ENCODE measurements around the gene LRIG2. TPM values are rescaled to one million over a fixed set of nuclear protein-coding genes. Genes with fewer than 3 reads are reported as not detected.
"Not testable (repeated sequence)": the region's sequence is repeated elsewhere in the genome, so short reads cannot be mapped to it uniquely, and the experiment has no call there.

Gene LRIG2
- total RNA-seq, 4 donors from 2014 or later = 9.4 to 43.7 (median 27.2) TPM

- DNase-seq = no peak
- H3K4me1 ChIP-seq = peaks cover 0 to 7% (median 3%) of the 10 kb centered on the region in 4 donors
- H3K9me3 ChIP-seq = peaks cover 11 to 17% of the 10 kb centered on the region in 2 donors
- no peaks in the 10 kb centered on the region for H3K36me3 ChIP-seq
- no peak overlapping the region for H3K27ac ChIP-seq
- WGBS, 2 donors (ENCODE audit: low coverage in 1 of 2) = 89 to 100% methylated on average over 1 of the region's 1 CpG
- no peak overlapping the region for H3K4me3 ChIP-seq
- in situ Hi-C loops (cut with MboI; ENCODE audit: low pct_ligation_motif_present in 1 of 4, low pct_unique_long_range_greater_than_20kb in 1 of 4, low sequenced_read_pairs in 3 of 4) (no loop called here), intact Hi-C loops (cut with DNase I; ENCODE audit: low total_unique reads) (no loop called here)
- TF ChIP-seq POLR2A (IDR thresholded peaks at IDR 0.05) (no peak), POLR2AphosphoS5 (IDR thresholded peaks at IDR 0.05) (no peak), EP300 (IDR thresholded peaks at IDR 0.05; ENCODE audit: low read depth) (no peak)
- TF ChIP-seq, protein P1, sequence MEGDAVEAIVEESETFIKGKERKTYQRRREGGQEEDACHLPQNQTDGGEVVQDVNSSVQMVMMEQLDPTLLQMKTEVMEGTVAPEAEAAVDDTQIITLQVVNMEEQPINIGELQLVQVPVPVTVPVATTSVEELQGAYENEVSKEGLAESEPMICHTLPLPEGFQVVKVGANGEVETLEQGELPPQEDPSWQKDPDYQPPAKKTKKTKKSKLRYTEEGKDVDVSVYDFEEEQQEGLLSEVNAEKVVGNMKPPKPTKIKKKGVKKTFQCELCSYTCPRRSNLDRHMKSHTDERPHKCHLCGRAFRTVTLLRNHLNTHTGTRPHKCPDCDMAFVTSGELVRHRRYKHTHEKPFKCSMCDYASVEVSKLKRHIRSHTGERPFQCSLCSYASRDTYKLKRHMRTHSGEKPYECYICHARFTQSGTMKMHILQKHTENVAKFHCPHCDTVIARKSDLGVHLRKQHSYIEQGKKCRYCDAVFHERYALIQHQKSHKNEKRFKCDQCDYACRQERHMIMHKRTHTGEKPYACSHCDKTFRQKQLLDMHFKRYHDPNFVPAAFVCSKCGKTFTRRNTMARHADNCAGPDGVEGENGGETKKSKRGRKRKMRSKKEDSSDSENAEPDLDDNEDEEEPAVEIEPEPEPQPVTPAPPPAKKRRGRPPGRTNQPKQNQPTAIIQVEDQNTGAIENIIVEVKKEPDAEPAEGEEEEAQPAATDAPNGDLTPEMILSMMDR (IDR thresholded peaks at IDR 0.05) = no peak
- no peaks in the 10 kb centered on the region for H3K27me3 ChIP-seq
Measured at GRCh38 chr1:113156368-113156767, 83.4 kb downstream of the LRIG2 start.

GRCh38 chr1:113158743-113159142 is 85.7 kb downstream of the LRIG2 start:
- 79 to 88% methylated on average over 5 to 6 of the region's 6 CpGs for WGBS, 2 donors (ENCODE audit: low coverage in 1 of 2)
- DNase-seq; H3K36me3 ChIP-seq; intact Hi-C loops (cut with DNase I; ENCODE audit: low total_unique reads); H3K4me1 ChIP-seq; H3K27ac ChIP-seq; H3K4me3 ChIP-seq; in situ Hi-C loops (cut with MboI; ENCODE audit: low pct_ligation_motif_present in 1 of 4, low pct_unique_long_range_greater_than_20kb in 1 of 4, low sequenced_read_pairs in 3 of 4); H3K27me3 ChIP-seq: not testable (repeated sequence)
- peaks cover 11 to 17% of the 10 kb centered on the region in 2 donors for H3K9me3 ChIP-seq

DNA sequence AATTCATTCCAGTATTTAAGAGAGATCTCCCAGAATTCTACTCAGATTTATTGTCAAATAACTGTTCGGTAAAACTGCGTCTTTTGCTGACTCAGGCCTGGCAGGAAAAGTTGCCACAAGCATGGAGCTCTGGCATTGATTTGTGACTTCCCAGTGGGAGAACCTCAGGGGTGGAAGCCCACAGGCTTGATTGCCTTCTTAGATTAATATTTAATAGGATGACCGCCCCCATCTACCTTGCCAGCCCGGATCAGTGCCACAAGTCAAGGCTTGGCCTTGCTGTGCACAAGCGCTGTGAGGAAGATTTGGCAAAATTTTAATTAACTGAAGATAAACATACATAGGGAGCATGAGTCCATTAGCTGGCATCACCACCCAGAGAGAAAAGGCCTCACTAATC is 93.5 kb downstream of the LRIG2 start:
- DNase-seq = no peak
- in situ Hi-C loops (cut with MboI; ENCODE audit: low pct_ligation_motif_present in 1 of 4, low pct_unique_long_range_greater_than_20kb in 1 of 4, low sequenced_read_pairs in 3 of 4) (no loop called here), intact Hi-C loops (cut with DNase I; ENCODE audit: low total_unique reads) (no loop called here)
- Histone ChIP-seq H3K27me3 (no peaks in the 10 kb centered on the region), H3K27ac (no peak overlapping the region), H3K4me3 (no peak overlapping the region), H3K36me3 (no peaks in the 10 kb centered on the region), H3K4me1 (no peaks in the 10 kb centered on the region), H3K9me3 (no peaks in the 10 kb centered on the region)
- WGBS, 2 donors (ENCODE audit: low coverage in 1 of 2) = 92% methylated on average over 5 of the region's 5 CpGs; no CpG with 5 or more reads in 1 of the 2 donors
- TF ChIP-seq, protein P1 (IDR thresholded peaks at IDR 0.05) = no peak
- no peak for TF ChIP-seq POLR2AphosphoS5 (IDR thresholded peaks at IDR 0.05)
- TF ChIP-seq EP300 (IDR thresholded peaks at IDR 0.05; ENCODE audit: low read depth) = no peak
- TF ChIP-seq POLR2A (IDR thresholded peaks at IDR 0.05) = no peak

DNA sequence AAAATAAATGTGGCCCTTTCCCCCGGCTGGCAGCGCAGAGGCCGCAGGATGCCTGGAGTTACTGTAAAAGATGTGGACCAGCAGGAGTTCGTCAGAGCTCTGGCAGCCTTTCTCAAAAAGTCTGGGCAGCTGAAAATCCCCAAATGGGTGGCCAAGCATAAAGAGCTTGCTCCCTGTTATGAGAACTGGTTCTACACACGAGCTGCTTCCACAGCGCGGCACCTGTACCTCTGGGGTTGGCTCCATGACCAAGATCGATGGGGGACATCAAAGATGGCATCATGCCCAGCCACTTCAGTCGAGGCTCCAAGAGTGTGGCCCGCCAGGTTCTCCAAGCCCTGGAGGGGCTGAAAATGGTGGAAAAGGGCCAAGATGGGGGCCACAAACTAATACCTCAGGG is 95.9 kb downstream of the LRIG2 start:
- Histone ChIP-seq H3K27ac (no peak overlapping the region), H3K27me3 (no peaks in the 10 kb centered on the region), H3K4me1 (no peaks in the 10 kb centered on the region), H3K36me3 (no peaks in the 10 kb centered on the region), H3K4me3 (no peak overlapping the region), H3K9me3 (peaks cover 0 to 7% of the 10 kb centered on the region in 2 donors)
- 67 to 78% methylated on average over 3 to 10 of the region's 10 CpGs for WGBS, 2 donors (ENCODE audit: low coverage in 1 of 2)
- intact Hi-C loops (cut with DNase I; ENCODE audit: low total_unique reads) = loop anchor here (1.0 kb wide), 1 partner anchor 19 kb away; no protein-coding TSS in a partner anchor
- TF ChIP-seq POLR2AphosphoS5 (IDR thresholded peaks at IDR 0.05) = no peak
- TF ChIP-seq, protein P1 (IDR thresholded peaks at IDR 0.05) = no peak
- TF ChIP-seq EP300 (IDR thresholded peaks at IDR 0.05; ENCODE audit: low read depth) = no peak
- no peak for TF ChIP-seq POLR2A (IDR thresholded peaks at IDR 0.05)
- in situ Hi-C loops (cut with MboI; ENCODE audit: low pct_ligation_motif_present in 1 of 4, low pct_unique_long_range_greater_than_20kb in 1 of 4, low sequenced_read_pairs in 3 of 4) = no loop called here
- DNase-seq = no peak

DNA sequence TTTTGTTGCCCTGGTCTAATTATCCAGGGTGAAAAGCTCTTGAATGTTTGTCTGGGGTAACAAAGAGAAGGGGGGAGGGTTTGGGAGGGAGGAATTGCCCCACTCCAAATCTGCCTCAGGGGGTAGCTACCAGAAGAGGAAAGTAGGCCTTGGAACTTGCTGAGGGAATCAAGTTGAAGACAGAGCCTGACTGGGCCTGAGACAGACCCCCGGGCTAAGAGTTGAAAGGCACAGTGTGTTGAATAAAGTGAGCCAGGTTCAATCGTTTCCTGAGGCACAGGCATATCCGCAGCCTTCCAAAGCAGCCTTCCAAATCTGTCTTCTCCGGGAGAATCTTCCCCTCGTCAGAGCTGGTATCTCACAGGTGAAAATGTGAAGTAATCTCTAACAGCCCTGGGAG is 96.6 kb downstream of the LRIG2 start:
- H3K27ac ChIP-seq = no peak overlapping the region
- WGBS, 2 donors (ENCODE audit: low coverage in 1 of 2) = 81 to 82% methylated on average over 3 to 5 of the region's 5 CpGs
- intact Hi-C loops (cut with DNase I; ENCODE audit: low total_unique reads) (no loop called here), in situ Hi-C loops (cut with MboI; ENCODE audit: low pct_ligation_motif_present in 1 of 4, low pct_unique_long_range_greater_than_20kb in 1 of 4, low sequenced_read_pairs in 3 of 4) (no loop called here)
- H3K36me3 ChIP-seq = no peaks in the 10 kb centered on the region
- TF ChIP-seq POLR2A (IDR thresholded peaks at IDR 0.05) = no peak
- no peak for TF ChIP-seq EP300 (IDR thresholded peaks at IDR 0.05; ENCODE audit: low read depth)
- TF ChIP-seq, protein P1 (IDR thresholded peaks at IDR 0.05) = no peak
- TF ChIP-seq POLR2AphosphoS5 (IDR thresholded peaks at IDR 0.05) = no peak
- no peak for DNase-seq
- no peaks in the 10 kb centered on the region for H3K4me1 ChIP-seq
- H3K9me3 ChIP-seq = peaks cover 0 to 7% of the 10 kb centered on the region in 2 donors
- no peak overlapping the region for H3K4me3 ChIP-seq
- H3K27me3 ChIP-seq = no peaks in the 10 kb centered on the region

Data from transverse colon (tissue), 4 donors.